DND-41 (cell line): ENCODE measurements around the gene TCF7.

Experiments
- ATAC-seq: fragments of 200-7000 bp; cut with Tn5 transposase; 3 replicates; pipeline ENCODE4 v1.9.1; 2021; ENCODE audit warnings: low read depth; ENCODE audit not compliant: insufficient read depth
- DNase-seq: peaks from one replicate; pipeline ENCODE4 v3.0.0-alpha.2; 2020
- H2AFZ ChIP-seq: 2 replicates; pipeline ENCODE4 v1.6.0; 2012; ENCODE audit warnings: low read depth, low read length
- H3K27ac ChIP-seq: 2 replicates; pipeline ENCODE4 v1.5.1; 2012; ENCODE audit warnings: low read length, inconsistent platforms
- H3K27me3 ChIP-seq: fragments of 200-600 bp; sonication (generic); 2 replicates; pipeline ENCODE4 v1.6.0; 2012; ENCODE audit warnings: low read length, mild to moderate bottlenecking, inconsistent platforms; ENCODE audit not compliant: insufficient read depth, poor library complexity
- H3K36me3 ChIP-seq: 2 replicates; pipeline ENCODE4 v1.5.1; 2012; ENCODE audit warnings: low read length, inconsistent platforms; ENCODE audit not compliant: insufficient read depth
- H3K4me1 ChIP-seq: 2 replicates; pipeline ENCODE4 v1.5.1; 2012; ENCODE audit warnings: mild to moderate bottlenecking, low read length; ENCODE audit not compliant: insufficient read depth
- H3K4me2 ChIP-seq: 2 replicates; pipeline ENCODE4 v1.6.0; 2012; ENCODE audit warnings: mild to moderate bottlenecking, moderate library complexity, low read length, inconsistent platforms; ENCODE audit not compliant: insufficient read depth
- H3K4me3 ChIP-seq, 2 experiments: fragments of 200-600 bp in 1 of 2; shearing (Covaris generic) in 1 of 2; 2 replicates each; pipeline ENCODE4 v1.5.1; 2012 to 2016; ENCODE audit warnings: inconsistent platforms in 2 of 2, low read length in 2 of 2, mild to moderate bottlenecking in 2 of 2, low read depth in 1 of 2, moderate library complexity in 1 of 2
- H3K79me2 ChIP-seq: 2 replicates; pipeline ENCODE4 v1.6.0; 2012; ENCODE audit warnings: low read length, inconsistent platforms; ENCODE audit not compliant: insufficient read depth
- H3K9ac ChIP-seq: 2 replicates; pipeline ENCODE4 v1.6.0; 2012; ENCODE audit warnings: low read depth, mild to moderate bottlenecking, inconsistent platforms, low read length, moderate library complexity
- H3K9me3 ChIP-seq: 2 replicates; pipeline ENCODE4 v1.5.1; 2012; ENCODE audit warnings: low read length, moderate library complexity, mild to moderate bottlenecking, inconsistent platforms; ENCODE audit not compliant: insufficient read depth, severe bottlenecking
- H4K20me1 ChIP-seq: 2 replicates; pipeline ENCODE4 v1.6.0; 2012; ENCODE audit warnings: low read length; ENCODE audit not compliant: insufficient read depth
- CTCF ChIP-seq: IDR thresholded peaks from 2 replicates; pipeline ENCODE4 v1.5.1; 2012; ENCODE audit warnings: borderline replicate concordance, low read length, moderate library complexity, mild to moderate bottlenecking; ENCODE audit not compliant: poor library complexity, severe bottlenecking; ENCODE audit errors: extremely low read depth
- EZH2 ChIP-seq: IDR thresholded peaks from 3 replicates; pipeline ENCODE4 v1.6.1; 2012; ENCODE audit warnings: borderline replicate concordance, low read depth, mild to moderate bottlenecking, moderate library complexity, low read length, inconsistent platforms; ENCODE audit not compliant: severe bottlenecking

TCF7 gene

GRCh38 chr5:134136221-134136631 is 21.7 kb downstream of the TCF7 start:
- DNase-seq (no peak), ATAC-seq (no peak)
- Histone ChIP-seq H2AFZ (no peak overlapping the region), H3K27me3 (no peaks in the 10 kb centered on the region), H3K79me2 (peaks cover 25% of the 10 kb centered on the region), H3K9ac (no peak overlapping the region), H3K36me3 (peaks cover 80% of the 10 kb centered on the region), H3K4me3 (no peak overlapping the region), H3K4me2 (no peak overlapping the region), H4K20me1 (peaks cover 83% of the 10 kb centered on the region), H3K9me3 (no peaks in the 10 kb centered on the region), H3K4me1 (peaks cover 33% of the 10 kb centered on the region), H3K27ac (no peak overlapping the region)
- no peak for TF ChIP-seq EZH2
- no peak for TF ChIP-seq CTCF

- DNase-seq (no peak), ATAC-seq (no peak)
- Histone ChIP-seq H3K9me3 (no peaks in the 10 kb centered on the region), H3K4me3 (no peak overlapping the region), H2AFZ (no peak overlapping the region), H3K36me3 (peaks cover 82% of the 10 kb centered on the region), H3K27me3 (no peaks in the 10 kb centered on the region), H3K79me2 (peaks cover 25% of the 10 kb centered on the region), H3K9ac (no peak overlapping the region), H3K27ac (no peak overlapping the region), H4K20me1 (peaks cover 83% of the 10 kb centered on the region), H3K4me1 (peaks cover 30% of the 10 kb centered on the region), H3K4me2 (no peak overlapping the region)
- TF ChIP-seq EZH2, result no peak
- TF ChIP-seq CTCF, result no peak
Observed at GRCh38 chr5:134136771-134137170, 22.3 kb downstream of the TCF7 start.

GRCh38 chr5:134138416-134139376 is 24.2 kb downstream of the TCF7 start:
- Histone ChIP-seq H3K4me3 (no peak overlapping the region), H3K79me2 (peaks cover 24% of the 10 kb centered on the region), H4K20me1 (peaks cover 80% of the 10 kb centered on the region), H3K4me1 (peaks cover 11% of the 10 kb centered on the region; the same call in 1 of the 2 replicates), H2AFZ (no peak overlapping the region), H3K9me3 (no peaks in the 10 kb centered on the region), H3K9ac (no peak overlapping the region), H3K27me3 (no peaks in the 10 kb centered on the region), H3K4me2 (no peak overlapping the region), H3K36me3 (peaks cover 91% of the 10 kb centered on the region), H3K27ac (peak overlapping the region; percentile 14; the same call in 1 of the 2 replicates)
- ATAC-seq (no peak), DNase-seq (peak; percentile 4)
- no peak for TF ChIP-seq EZH2
- TF ChIP-seq CTCF, result no peak
